WTC11 (cell line): ENCODE data around the gene GPR157. TPM values are rescaled to one million over a fixed set of nuclear protein-coding genes. Genes with fewer than 3 reads are reported as not detected.

ENCODE experiments used
- ATAC-seq: fragments of 200-7000 bp; cut with Tn5 transposase; 2 replicates; pipeline ENCODE4 v1.10.0; 2021; ENCODE audit warnings: mild to moderate bottlenecking, moderate library complexity
- CTCF ChIA-PET: fragments of 300-600 bp; sonication (Branson Sonifier 250); formaldehyde crosslinking; loops from one replicate; lab custom pipeline; 2021; ENCODE audit warnings: antibody characterized with exemption; lab: Charles Lee
- POLR2A ChIA-PET: fragments of 350-600 bp; sonication (Branson Sonifier 250); formaldehyde crosslinking; loops from one replicate; lab custom pipeline; 2021; ENCODE audit warnings: antibody characterized with exemption; lab: Charles Lee
- DNase-seq: peaks from one replicate; pipeline ENCODE4 v3.0.0; 2021; ENCODE audit warnings: low spot score
- H3K27ac Mint-ChIP-seq: 2 replicates; pipeline ENCODE4 v1.8.0; 2021; ENCODE audit warnings: mixed read lengths
- H3K27me3 Mint-ChIP-seq: 2 replicates; pipeline ENCODE4 v1.8.0; 2021; ENCODE audit warnings: low read depth, mild to moderate bottlenecking, moderate library complexity, mixed read lengths
- H3K36me3 Mint-ChIP-seq: 2 replicates; pipeline ENCODE4 v1.8.0; 2021; ENCODE audit warnings: mixed read lengths
- H3K4me1 Mint-ChIP-seq: 2 replicates; pipeline ENCODE4 v1.8.0; 2022; ENCODE audit warnings: mixed read lengths
- H3K4me3 Mint-ChIP-seq: 2 replicates; pipeline ENCODE4 v1.8.0; 2021; ENCODE audit warnings: mild to moderate bottlenecking, moderate library complexity, mixed read lengths
- H3K9me3 Mint-ChIP-seq: 2 replicates; pipeline ENCODE4 v1.8.0; 2021; ENCODE audit warnings: mixed read lengths
- CBFB ChIP-seq: sonication (generic); formaldehyde crosslinking; IDR thresholded peaks from 2 replicates; pipeline ENCODE4 v1.8.1; 2022; ENCODE audit warnings: mild to moderate bottlenecking, low read depth, missing genetic modification reagents
- CREM ChIP-seq: sonication (generic); formaldehyde crosslinking; IDR thresholded peaks from 2 replicates; pipeline ENCODE4 v1.8.1; 2022; ENCODE audit warnings: mild to moderate bottlenecking, missing genetic modification reagents, moderate library complexity
- ERG ChIP-seq: fragments of 250-450 bp; sonication (Bioruptor Pico); IDR thresholded peaks from 2 replicates; pipeline ENCODE4 v1.8.0; 2021; ENCODE audit warnings: mild to moderate bottlenecking
- JAZF1 ChIP-seq: fragments of 250-450 bp; sonication (Bioruptor Pico); IDR thresholded peaks from 2 replicates; pipeline ENCODE4 v1.9.0; 2021; ENCODE audit warnings: moderate library complexity, mild to moderate bottlenecking, inconsistent platforms
- MXD4 ChIP-seq: fragments of 250-450 bp; sonication (Bioruptor Pico); IDR thresholded peaks from 2 replicates; pipeline ENCODE4 v1.8.0; 2021; ENCODE audit warnings: mild to moderate bottlenecking, moderate library complexity, borderline replicate concordance
- NFATC4 ChIP-seq: fragments of 250-450 bp; sonication (Bioruptor Pico); IDR thresholded peaks from 2 replicates; pipeline ENCODE4 v1.9.0; 2021; ENCODE audit warnings: mild to moderate bottlenecking
- NFYB ChIP-seq: sonication (generic); formaldehyde crosslinking; conservative IDR thresholded peaks from 2 replicates; pipeline ENCODE4 v1.8.0; 2022; ENCODE audit warnings: low read depth, missing genetic modification reagents
- PREB ChIP-seq: sonication (generic); formaldehyde crosslinking; IDR thresholded peaks from 2 replicates; pipeline ENCODE4 v1.8.1; 2022; ENCODE audit warnings: mild to moderate bottlenecking, missing genetic modification reagents, moderate library complexity, borderline replicate concordance
- SMAD3 ChIP-seq: sonication (generic); formaldehyde crosslinking; IDR thresholded peaks from 2 replicates; pipeline ENCODE4 v1.8.0; 2022; ENCODE audit warnings: missing genetic modification reagents, mild to moderate bottlenecking, borderline replicate concordance
- STAT6 ChIP-seq: sonication (generic); formaldehyde crosslinking; conservative IDR thresholded peaks from 2 replicates; pipeline ENCODE4 v1.8.1; 2023; ENCODE audit warnings: mild to moderate bottlenecking, low read depth, missing genetic modification reagents, moderate library complexity
- TEAD1 ChIP-seq: sonication (generic); formaldehyde crosslinking; IDR thresholded peaks from 2 replicates; pipeline ENCODE4 v1.8.0; 2022; ENCODE audit warnings: mild to moderate bottlenecking, missing genetic modification reagents
- ZMAT4 ChIP-seq: fragments of 250-450 bp; sonication (Bioruptor Pico); IDR thresholded peaks from 2 replicates; pipeline ENCODE4 v1.9.0; 2021; ENCODE audit warnings: mild to moderate bottlenecking
- ZNF317 ChIP-seq: sonication (generic); formaldehyde crosslinking; IDR thresholded peaks from 2 replicates; pipeline ENCODE4 v1.8.1; 2023; ENCODE audit warnings: low read depth, mild to moderate bottlenecking, moderate library complexity, missing genetic modification reagents, borderline replicate concordance
- total RNA-seq: library from RNA; stranded (reverse); gene quantifications from 3 replicates; pipeline ENCODE4 v1.2.3, GENCODE V29; 2021
- TF ChIP-seq, protein P1 (sequence below): fragments of 200-600 bp; IDR thresholded peaks from 2 replicates; pipeline ENCODE4 v1.8.0; 2022; ENCODE audit warnings: antibody characterized with exemption
- TF ChIP-seq, protein P2 (sequence below): fragments of 250-450 bp; sonication (Bioruptor Pico); IDR thresholded peaks from 2 replicates; pipeline ENCODE4 v2.1.2; 2022; ENCODE audit warnings: mild to moderate bottlenecking, moderate library complexity
- TF ChIP-seq, protein P3 (sequence below): sonication (generic); formaldehyde crosslinking; IDR thresholded peaks from 2 replicates; pipeline ENCODE4 v1.8.0; 2022; ENCODE audit warnings: mild to moderate bottlenecking, missing genetic modification reagents
- TF ChIP-seq, protein P4 (sequence below): sonication (generic); formaldehyde crosslinking; IDR thresholded peaks from 2 replicates; pipeline ENCODE4 v1.8.1; 2023; ENCODE audit warnings: mild to moderate bottlenecking, missing genetic modification reagents, moderate library complexity

Gene GPR157
- total RNA-seq, 1 experiment from 2014 or later, result 6.0 TPM

DNA sequence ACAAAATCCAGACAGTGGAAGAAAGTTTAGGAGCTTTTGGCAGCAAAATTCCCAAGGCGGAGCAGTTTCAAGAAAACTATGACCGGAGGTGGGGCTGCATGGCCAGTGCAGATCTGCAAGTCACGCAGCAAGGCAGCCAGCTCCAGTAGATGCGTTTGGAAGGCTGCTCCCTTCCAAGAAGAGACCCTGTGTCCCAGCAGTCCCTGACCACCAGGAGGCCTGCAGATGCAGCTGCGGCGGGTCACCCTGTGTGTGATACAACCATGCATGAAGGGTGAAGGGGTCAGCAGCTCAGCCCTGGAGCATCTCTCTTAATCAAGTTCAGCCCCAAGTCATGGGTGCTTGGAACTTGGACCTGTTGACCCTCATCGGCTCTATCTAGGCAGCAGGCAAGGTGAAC lies 29.3 kb downstream of the GPR157 start:
- H3K4me1 Mint-ChIP-seq, result peaks cover 5% of the 10 kb centered on the region; the same call in 1 of the 2 replicates
- peaks cover 31% of the 10 kb centered on the region for H3K9me3 Mint-ChIP-seq
- DNase-seq (no peak), ATAC-seq (no peak)
- no peak overlapping the region for H3K27ac Mint-ChIP-seq
- no peak overlapping the region for H3K4me3 Mint-ChIP-seq
- peaks cover 8% of the 10 kb centered on the region for H3K27me3 Mint-ChIP-seq
- H3K36me3 Mint-ChIP-seq, result peaks cover 33% of the 10 kb centered on the region
- ChIA-PET POLR2A (no interaction called here), CTCF (interaction anchor here (0.9 to 5.0 kb wide), 4 partner anchors 11 to 95 kb away, joined by 3 to 59 read pairs (median 8); no protein-coding TSS in a partner anchor)
- TF ChIP-seq, protein P1, sequence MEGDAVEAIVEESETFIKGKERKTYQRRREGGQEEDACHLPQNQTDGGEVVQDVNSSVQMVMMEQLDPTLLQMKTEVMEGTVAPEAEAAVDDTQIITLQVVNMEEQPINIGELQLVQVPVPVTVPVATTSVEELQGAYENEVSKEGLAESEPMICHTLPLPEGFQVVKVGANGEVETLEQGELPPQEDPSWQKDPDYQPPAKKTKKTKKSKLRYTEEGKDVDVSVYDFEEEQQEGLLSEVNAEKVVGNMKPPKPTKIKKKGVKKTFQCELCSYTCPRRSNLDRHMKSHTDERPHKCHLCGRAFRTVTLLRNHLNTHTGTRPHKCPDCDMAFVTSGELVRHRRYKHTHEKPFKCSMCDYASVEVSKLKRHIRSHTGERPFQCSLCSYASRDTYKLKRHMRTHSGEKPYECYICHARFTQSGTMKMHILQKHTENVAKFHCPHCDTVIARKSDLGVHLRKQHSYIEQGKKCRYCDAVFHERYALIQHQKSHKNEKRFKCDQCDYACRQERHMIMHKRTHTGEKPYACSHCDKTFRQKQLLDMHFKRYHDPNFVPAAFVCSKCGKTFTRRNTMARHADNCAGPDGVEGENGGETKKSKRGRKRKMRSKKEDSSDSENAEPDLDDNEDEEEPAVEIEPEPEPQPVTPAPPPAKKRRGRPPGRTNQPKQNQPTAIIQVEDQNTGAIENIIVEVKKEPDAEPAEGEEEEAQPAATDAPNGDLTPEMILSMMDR, result 0 out of 2 replicates have a peak, but pooled peaks have one; percentile 4
- TF ChIP-seq NFATC4, result no peak

- no peak overlapping the region for H3K4me3 Mint-ChIP-seq
- TF ChIP-seq SMAD3 (CRISPR knock-in tag), result no peak
- no peak for TF ChIP-seq CREM
- no peak for TF ChIP-seq TEAD1 (CRISPR knock-in tag)
- no peak for TF ChIP-seq ZMAT4 (CRISPR knock-in tag)
- no peak for TF ChIP-seq STAT6 (CRISPR knock-in tag)
- TF ChIP-seq, protein P2, sequence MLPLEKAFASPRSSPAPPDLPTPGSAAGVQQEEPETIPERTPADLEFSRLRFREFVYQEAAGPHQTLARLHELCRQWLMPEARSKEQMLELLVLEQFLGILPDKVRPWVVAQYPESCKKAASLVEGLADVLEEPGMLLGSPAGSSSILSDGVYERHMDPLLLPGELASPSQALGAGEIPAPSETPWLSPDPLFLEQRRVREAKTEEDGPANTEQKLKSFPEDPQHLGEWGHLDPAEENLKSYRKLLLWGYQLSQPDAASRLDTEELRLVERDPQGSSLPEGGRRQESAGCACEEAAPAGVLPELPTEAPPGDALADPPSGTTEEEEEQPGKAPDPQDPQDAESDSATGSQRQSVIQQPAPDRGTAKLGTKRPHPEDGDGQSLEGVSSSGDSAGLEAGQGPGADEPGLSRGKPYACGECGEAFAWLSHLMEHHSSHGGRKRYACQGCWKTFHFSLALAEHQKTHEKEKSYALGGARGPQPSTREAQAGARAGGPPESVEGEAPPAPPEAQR (CRISPR knock-in tag), result no peak
- no peak for TF ChIP-seq JAZF1 (CRISPR knock-in tag)
- TF ChIP-seq, protein P3, sequence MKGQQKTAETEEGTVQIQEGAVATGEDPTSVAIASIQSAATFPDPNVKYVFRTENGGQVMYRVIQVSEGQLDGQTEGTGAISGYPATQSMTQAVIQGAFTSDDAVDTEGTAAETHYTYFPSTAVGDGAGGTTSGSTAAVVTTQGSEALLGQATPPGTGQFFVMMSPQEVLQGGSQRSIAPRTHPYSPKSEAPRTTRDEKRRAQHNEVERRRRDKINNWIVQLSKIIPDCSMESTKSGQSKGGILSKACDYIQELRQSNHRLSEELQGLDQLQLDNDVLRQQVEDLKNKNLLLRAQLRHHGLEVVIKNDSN (CRISPR knock-in tag), result no peak
- TF ChIP-seq ZNF317 (CRISPR knock-in tag), result no peak
- no peak for TF ChIP-seq MXD4 (CRISPR knock-in tag)
- TF ChIP-seq, protein P4, sequence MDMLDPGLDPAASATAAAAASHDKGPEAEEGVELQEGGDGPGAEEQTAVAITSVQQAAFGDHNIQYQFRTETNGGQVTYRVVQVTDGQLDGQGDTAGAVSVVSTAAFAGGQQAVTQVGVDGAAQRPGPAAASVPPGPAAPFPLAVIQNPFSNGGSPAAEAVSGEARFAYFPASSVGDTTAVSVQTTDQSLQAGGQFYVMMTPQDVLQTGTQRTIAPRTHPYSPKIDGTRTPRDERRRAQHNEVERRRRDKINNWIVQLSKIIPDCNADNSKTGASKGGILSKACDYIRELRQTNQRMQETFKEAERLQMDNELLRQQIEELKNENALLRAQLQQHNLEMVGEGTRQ (CRISPR knock-in tag), result no peak
- TF ChIP-seq NFYB (CRISPR knock-in tag), result no peak
- TF ChIP-seq ERG, result no peak
- TF ChIP-seq CBFB, result no peak
- no peak for TF ChIP-seq PREB (CRISPR knock-in tag)
- H3K9me3 Mint-ChIP-seq, result peaks cover 32% of the 10 kb centered on the region
- ATAC-seq (no peak), DNase-seq (no peak)
- H3K27ac Mint-ChIP-seq, result no peak overlapping the region
- peaks cover 5% of the 10 kb centered on the region; the same call in 1 of the 2 replicates for H3K4me1 Mint-ChIP-seq
- peaks cover 8% of the 10 kb centered on the region for H3K27me3 Mint-ChIP-seq
- CTCF ChIA-PET, result interaction anchor here (1.1 to 1.4 kb wide), 2 partner anchors 88 to 93 kb away, joined by 5 to 9 read pairs; no protein-coding TSS in a partner anchor
- POLR2A ChIA-PET, result no interaction called here
- H3K36me3 Mint-ChIP-seq, result peaks cover 33% of the 10 kb centered on the region
These were observed 30.8 kb downstream of the GPR157 start for GRCh38 chr1:9097947-9098705.
